ENCODE results near the gene RARG. TPM values are rescaled to one million over a fixed set of nuclear protein-coding genes. Genes with fewer than 3 reads are reported as not detected.

RARG gene
- polyA plus RNA-seq, 1 experiment = 63.9 TPM

- no peaks in the 10 kb centered on the region for H3K36me3 ChIP-seq (ENCODE audit: control insufficient read depth, insufficient read depth, low read length)
- ChIA-PET CTCF (interaction anchor here (1.0 to 2.7 kb wide), 8 partner anchors 8 to 156 kb away, joined by 3 to 27 read pairs (median 4); partner anchors contain the start of gene SOAT2), POLR2A (interaction anchor here (0.7 kb wide), 1 partner anchor 148 kb away, joined by 8 read pairs; no protein-coding TSS in a partner anchor)
- no peak for DNase-seq (ENCODE audit: low read depth)
- no peak for TF ChIP-seq CTCF (IDR thresholded peaks at IDR 0.05; ENCODE audit: insufficient read depth, low read depth, low read length)
- H3K27me3 ChIP-seq (ENCODE audit: control insufficient read depth, insufficient read depth, low read length) = no peaks in the 10 kb centered on the region
- no peak overlapping the region for H3K4me3 ChIP-seq (ENCODE audit: low read depth, low read length)
These were observed 36.2 kb downstream of the RARG start for GRCh38 chr12:53195516-53196420.

- TF ChIP-seq CTCF (IDR thresholded peaks at IDR 0.05; ENCODE audit: insufficient read depth, low read depth, low read length) = no peak
- Histone ChIP-seq H3K36me3 (ENCODE audit: control insufficient read depth, insufficient read depth, low read length) (no peaks in the 10 kb centered on the region), H3K4me3 (ENCODE audit: low read depth, low read length) (no peak overlapping the region), H3K27me3 (ENCODE audit: control insufficient read depth, insufficient read depth, low read length) (no peaks in the 10 kb centered on the region)
- DNase-seq (ENCODE audit: low read depth) = no peak
- POLR2A ChIA-PET = no interaction called here
- CTCF ChIA-PET = interaction anchor here (1.0 to 2.7 kb wide), 7 partner anchors 10 to 156 kb away, joined by 3 to 27 read pairs (median 4); partner anchors contain the start of gene SOAT2
These were observed 37.0 kb downstream of the RARG start for GRCh38 chr12:53194973-53195372.

GRCh38 chr12:53193985-53194716 is 37.9 kb downstream of the RARG start:
- CTCF ChIA-PET = interaction anchor here (0.6 to 2.7 kb wide), 6 partner anchors 11 to 155 kb away, joined by 3 to 27 read pairs (median 3); partner anchors contain the start of gene SOAT2

GRCh38 chr12:53193040-53193439 is 39.0 kb downstream of the RARG start:
- ChIA-PET POLR2A (no interaction called here), CTCF (interaction anchor here (0.7 to 5.2 kb wide), 3 partner anchors 10 to 168 kb away, joined by 3 to 67 read pairs (median 5); no protein-coding TSS in a partner anchor)

More at GRCh38 chr12:53193985-53194716, 37.9 kb downstream of the RARG start:
- no peak for TF ChIP-seq CTCF (IDR thresholded peaks at IDR 0.05; ENCODE audit: insufficient read depth, low read depth, low read length)
- Histone ChIP-seq H3K27me3 (ENCODE audit: control insufficient read depth, insufficient read depth, low read length) (no peaks in the 10 kb centered on the region), H3K4me3 (ENCODE audit: low read depth, low read length) (no peak overlapping the region), H3K36me3 (ENCODE audit: control insufficient read depth, insufficient read depth, low read length) (no peaks in the 10 kb centered on the region)
- no peak for DNase-seq (ENCODE audit: low read depth)
- POLR2A ChIA-PET = no interaction called here

More at GRCh38 chr12:53193040-53193439, 39.0 kb downstream of the RARG start:
- TF ChIP-seq CTCF (IDR thresholded peaks at IDR 0.05; ENCODE audit: insufficient read depth, low read depth, low read length) = no peak
- Histone ChIP-seq H3K36me3 (ENCODE audit: control insufficient read depth, insufficient read depth, low read length) (peaks cover 4% of the 10 kb centered on the region), H3K27me3 (ENCODE audit: control insufficient read depth, insufficient read depth, low read length) (no peaks in the 10 kb centered on the region), H3K4me3 (ENCODE audit: low read depth, low read length) (no peak overlapping the region)
- DNase-seq (ENCODE audit: low read depth) = no peak

All from BJ (cell line).